NCI-H460 (cell line): Measurements from ENCODE around the gene SLC5A6. TPM values are rescaled to one million over a fixed set of nuclear protein-coding genes. Genes with fewer than 3 reads are reported as not detected.
"Not testable (repeated sequence)": the region's sequence is repeated elsewhere in the genome, so short reads cannot be mapped to it uniquely, and the experiment has no call there.

Experiments used
- DNase-seq: peaks from one replicate; pipeline ENCODE4 v3.0.0-alpha.2; 2016; ENCODE audit warnings: low read depth; ENCODE audit errors: extremely low read depth
- total RNA-seq: library from RNA; depleted of rRNA; stranded (reverse); fragments of >200 nt; shearing (Covaris generic); gene quantifications from 2 replicates; pipeline ENCODE4 v1.2.3, GENCODE V29; 2014

SLC5A6 gene
- total RNA-seq, 1 experiment from 2014 or later: 51.8 TPM

- DNase-seq: no peak
Observed at GRCh38 chr2:27208486-27209050, 3.5 kb downstream of the SLC5A6 start.

GRCh38 chr2:27206346-27206745 lies 5.7 kb downstream of the SLC5A6 start:
- no peak for DNase-seq

GRCh38 chr2:27205206-27205605 lies 6.9 kb downstream of the SLC5A6 start:
- DNase-seq: no peak

GRCh38 chr2:27204566-27204965 lies 7.5 kb downstream of the SLC5A6 start:
- DNase-seq: no peak

GRCh38 chr2:27203741-27204140 lies 8.3 kb downstream of the SLC5A6 start:
- no peak for DNase-seq

GRCh38 chr2:27202854-27203253 lies 9.2 kb downstream of the SLC5A6 start:
- no peak for DNase-seq

GRCh38 chr2:27201675-27202074 lies 10.4 kb downstream of the SLC5A6 start:
- DNase-seq: no peak

- no peak for DNase-seq
Observed at GRCh38 chr2:27199241-27199640, 12.8 kb downstream of the SLC5A6 start.

GRCh38 chr2:27198627-27199026 lies 13.4 kb downstream of the SLC5A6 start:
- DNase-seq: no peak

- DNase-seq: not testable (repeated sequence)
Observed at GRCh38 chr2:27198068-27198467, 14.0 kb downstream of the SLC5A6 start.

GRCh38 chr2:27195799-27196198 lies 16.3 kb downstream of the SLC5A6 start:
- not testable (repeated sequence) for DNase-seq

- DNase-seq: peak; percentile 37
Observed at GRCh38 chr2:27194538-27195354, 17.3 kb downstream of the SLC5A6 start.

GRCh38 chr2:27191070-27191829 lies 20.8 kb downstream of the SLC5A6 start:
- peak; percentile 65 for DNase-seq

GRCh38 chr2:27189989-27190388 lies 22.1 kb downstream of the SLC5A6 start:
- DNase-seq: no peak

- DNase-seq: no peak
Observed at GRCh38 chr2:27186613-27187345, 25.3 kb downstream of the SLC5A6 start.

GRCh38 chr2:27185331-27186026 lies 26.6 kb downstream of the SLC5A6 start:
- DNase-seq: no peak

- DNase-seq: no peak
Observed at GRCh38 chr2:27184115-27184514, 28.0 kb downstream of the SLC5A6 start.

- DNase-seq: no peak
Observed at GRCh38 chr2:27182346-27182745, 29.7 kb downstream of the SLC5A6 start.

GRCh38 chr2:27179344-27180000 lies 32.6 kb downstream of the SLC5A6 start:
- no peak for DNase-seq

- DNase-seq: no peak
Observed at GRCh38 chr2:27178469-27178868, 33.6 kb downstream of the SLC5A6 start.
